CD4-positive, alpha-beta T cell (primary cell): ENCODE data around the gene CCR1. TPM values are rescaled to one million over a fixed set of nuclear protein-coding genes. Genes with fewer than 3 reads are reported as not detected.
A peak's percentile ranks its signal among the peaks of the same experiment; 100 is the strongest.

Experiments
- ATAC-seq: fragments of 200-7000 bp; cut with Tn5 transposase; one replicate; pipeline ENCODE4 v1.10.0; 2022; ENCODE audit warnings: mild to moderate bottlenecking; ENCODE audit not compliant: poor library complexity
- CTCF ChIA-PET: fragments of 350-600 bp; sonication (Branson Sonifier 250); formaldehyde crosslinking; loops from one replicate; lab custom pipeline; 2021; ENCODE audit warnings: antibody characterized with exemption, inconsistent platforms; lab: Charles Lee
- POLR2A ChIA-PET: fragments of 350-600 bp; sonication (Branson Sonifier 250); formaldehyde crosslinking; loops from one replicate; lab custom pipeline; 2021; ENCODE audit warnings: antibody characterized with exemption, inconsistent platforms; lab: Charles Lee
- DNase-seq, 14 experiments: peaks; one replicate each; pipeline ENCODE4 v3.0.0-alpha.2; 2013 to 2020; ENCODE audit warnings: mixed read lengths in 2 of 14
- H3K27ac ChIP-seq, 2 donors: one replicate each; pipeline versions ENCODE4 v1.5.1 to v1.7.0; 2013; ENCODE audit warnings: low read length in 2 of 2, low read depth in 1 of 2, mild to moderate bottlenecking in 1 of 2
- H3K27me3 ChIP-seq, 2 experiments: 1 replicate in 1 of 2; 2 replicates in 1 of 2; pipeline versions ENCODE4 v1.6.1 to v1.7.0; 2013; ENCODE audit warnings: low read length in 2 of 2, control low read depth in 1 of 2, mild to moderate bottlenecking in 1 of 2, moderate library complexity in 1 of 2; ENCODE audit not compliant: insufficient read depth in 2 of 2, control insufficient read depth in 1 of 2
- H3K36me3 ChIP-seq: one replicate; pipeline ENCODE4 v1.6.1; 2013; ENCODE audit warnings: low read length, control low read depth; ENCODE audit not compliant: insufficient read depth
- H3K4me1 ChIP-seq: one replicate; pipeline ENCODE4 v1.6.1; 2013; ENCODE audit warnings: low read length, control low read depth; ENCODE audit not compliant: insufficient read depth
- H3K4me3 ChIP-seq: one replicate; pipeline ENCODE4 v1.5.1; 2013; ENCODE audit warnings: mild to moderate bottlenecking, low read length, moderate library complexity
- H3K9me3 ChIP-seq, 2 experiments: 1 replicate in 1 of 2; 2 replicates in 1 of 2; pipeline versions ENCODE4 v1.6.1 to v1.7.0; 2013; ENCODE audit warnings: low read length in 2 of 2, mild to moderate bottlenecking in 2 of 2, control low read depth in 1 of 2, moderate library complexity in 1 of 2; ENCODE audit not compliant: control insufficient read depth in 1 of 2, insufficient read depth in 1 of 2
- H3K27ac Mint-ChIP-seq: one replicate; pipeline ENCODE4 v1.8.0; 2020; ENCODE audit warnings: mixed read lengths
- H3K27me3 Mint-ChIP-seq: one replicate; pipeline ENCODE4 v1.8.0; 2021; ENCODE audit warnings: mixed read lengths
- H3K36me3 Mint-ChIP-seq: one replicate; pipeline ENCODE4 v1.8.0; 2021; ENCODE audit warnings: low read depth, mixed read lengths
- H3K4me1 Mint-ChIP-seq: one replicate; pipeline ENCODE4 v1.8.0; 2021; ENCODE audit warnings: low read depth, mixed read lengths
- H3K4me3 Mint-ChIP-seq: one replicate; pipeline ENCODE4 v1.8.0; 2020; ENCODE audit warnings: mild to moderate bottlenecking, mixed read lengths
- H3K9me3 Mint-ChIP-seq: one replicate; pipeline ENCODE4 v1.8.0; 2020; ENCODE audit warnings: mixed read lengths
- CTCF ChIP-seq: fragments of 200-600 bp; IDR thresholded peaks from one replicate; pipeline ENCODE4 v1.8.0; 2022; ENCODE audit warnings: antibody characterized with exemption, mild to moderate bottlenecking
- intact Hi-C, 2 experiments: fragments of 100-400 bp; cut with DNase I in 1 of 2; cut with micrococcal nuclease in 1 of 2; formaldehyde crosslinking; loops; one replicate each; pipeline versions ENCODE4 v1.15.1 to v1.9.0; 2023 to 2025; cut with DNase I, micrococcal nuclease
- total RNA-seq, 174 experiments: library from RNA in 2 of 174; stranded (reverse) in 2 of 174; gene quantifications; one replicate each; pipeline ENCODE4 v1.2.3 and lab custom pipeline; 2021 to 2026

Gene CCR1
- total RNA-seq, 2 experiments from 2014 or later, result 0.34 to 0.38 TPM

GRCh38 chr3:46196261-46196957 is 11.7 kb downstream of the CCR1 start:
- Mint-ChIP-seq H3K4me3 (no peak overlapping the region), H3K27ac (no peak overlapping the region), H3K4me1 (no peaks in the 10 kb centered on the region), H3K36me3 (peaks cover 4% of the 10 kb centered on the region), H3K27me3 (peaks cover 6% of the 10 kb centered on the region), H3K9me3 (peaks cover 10% of the 10 kb centered on the region)
- no peaks in the 10 kb centered on the region for H3K4me1 ChIP-seq
- no peak overlapping the region for H3K27ac ChIP-seq
- H3K4me3 ChIP-seq, result no peak overlapping the region
- ChIA-PET CTCF (interaction anchor here (1.0 kb wide), 1 partner anchor 28 kb away, joined by 3 read pairs; no protein-coding TSS in a partner anchor), POLR2A (no interaction called here)
- no peak for TF ChIP-seq CTCF
- H3K27me3 ChIP-seq, result peaks cover 0 to 4% of the 10 kb centered on the region in 2 experiments
- intact Hi-C loops, result no loop called here
- H3K9me3 ChIP-seq, result peaks cover 0 to 20% of the 10 kb centered on the region in 2 experiments
- ATAC-seq, result no peak
- DNase-seq, result no peak
- H3K36me3 ChIP-seq, result no peaks in the 10 kb centered on the region

DNA sequence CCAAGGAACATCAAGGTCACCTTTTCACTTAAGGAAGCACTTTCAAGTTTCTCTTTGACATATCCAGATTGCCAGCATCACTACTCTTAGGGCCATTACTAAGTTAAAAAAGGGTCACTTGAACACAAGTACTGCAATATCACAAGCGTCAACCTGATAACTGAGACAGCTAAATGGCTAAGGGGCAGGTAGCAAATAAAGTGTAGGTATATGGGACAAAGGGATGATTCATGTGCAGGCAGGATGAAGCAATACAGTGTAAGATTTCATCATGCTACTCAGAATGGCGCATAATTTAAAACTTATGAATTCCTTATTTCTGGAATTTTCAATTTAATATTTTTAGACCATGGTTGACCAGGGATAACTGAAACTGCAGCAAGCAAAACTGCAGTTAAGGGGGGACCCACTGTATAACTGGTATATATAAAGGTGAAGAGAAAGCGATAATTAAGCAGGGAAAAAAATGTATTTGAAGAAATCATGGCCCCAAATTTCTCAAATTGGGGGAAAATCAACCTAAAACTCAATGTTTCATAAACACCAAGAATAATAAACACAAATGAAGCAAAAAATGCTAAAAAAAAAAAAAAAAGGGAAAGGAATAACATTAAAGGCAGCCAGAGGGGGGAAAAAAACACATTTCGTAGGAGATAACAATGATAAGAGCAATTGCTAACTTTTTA is 13.1 kb downstream of the CCR1 start:
- H3K4me1 Mint-ChIP-seq, result no peaks in the 10 kb centered on the region
- Histone ChIP-seq H3K36me3 (no peaks in the 10 kb centered on the region), H3K27me3 (peaks cover 0 to 4% of the 10 kb centered on the region in 2 experiments), H3K4me3 (no peak overlapping the region), H3K9me3 (peaks cover 0 to 20% of the 10 kb centered on the region in 2 experiments), H3K27ac (no peak overlapping the region), H3K4me1 (no peaks in the 10 kb centered on the region)
- ChIA-PET POLR2A (no interaction called here), CTCF (interaction anchor here (1.0 kb wide), 1 partner anchor 30 kb away, joined by 3 read pairs; no protein-coding TSS in a partner anchor)
- peaks cover 4% of the 10 kb centered on the region for H3K36me3 Mint-ChIP-seq
- peaks cover 10% of the 10 kb centered on the region for H3K9me3 Mint-ChIP-seq
- no peak overlapping the region for H3K27ac Mint-ChIP-seq
- no peak for DNase-seq
- ATAC-seq, result no peak
- H3K4me3 Mint-ChIP-seq, result no peak overlapping the region
- intact Hi-C loops, result no loop called here
- TF ChIP-seq CTCF, result no peak
- peaks cover 7% of the 10 kb centered on the region for H3K27me3 Mint-ChIP-seq

DNA sequence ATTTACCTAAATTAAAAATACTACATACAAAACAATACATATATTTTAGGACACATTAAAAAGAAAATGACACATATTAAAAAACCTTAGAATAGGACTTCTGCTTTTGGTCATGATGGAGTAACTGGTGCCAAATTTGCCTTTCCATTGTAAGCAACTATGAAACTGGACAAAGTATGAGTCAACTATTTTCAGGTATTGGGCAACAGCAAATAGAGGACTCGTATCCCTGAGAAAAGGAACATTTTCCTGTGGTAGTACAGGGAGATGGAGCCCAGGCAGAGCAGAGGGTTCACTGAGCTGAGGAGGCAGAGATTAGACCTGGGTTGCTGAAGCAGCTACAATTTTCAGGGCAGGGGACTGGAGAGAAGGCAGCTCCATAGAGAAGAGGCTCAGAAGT is 14.7 kb downstream of the CCR1 start:
- CTCF ChIA-PET, result no interaction called here
- Histone ChIP-seq H3K36me3 (no peaks in the 10 kb centered on the region), H3K4me1 (no peaks in the 10 kb centered on the region), H3K27ac (no peak overlapping the region), H3K4me3 (no peak overlapping the region), H3K9me3 (peaks cover 0 to 20% of the 10 kb centered on the region in 2 experiments), H3K27me3 (peaks cover 0 to 4% of the 10 kb centered on the region in 2 experiments)
- intact Hi-C loops, result no loop called here
- ATAC-seq, result no peak
- no peak for TF ChIP-seq CTCF
- POLR2A ChIA-PET, result interaction anchor here (1.0 kb wide), 1 partner anchor 15 kb away, joined by 3 read pairs; the partner anchor contains the start of gene CCR1
- DNase-seq, result peak in 2 of 14 experiments; percentile 44 to 48
- H3K4me3 Mint-ChIP-seq, result no peak overlapping the region
- peaks cover 10% of the 10 kb centered on the region for H3K9me3 Mint-ChIP-seq
- H3K4me1 Mint-ChIP-seq, result no peaks in the 10 kb centered on the region
- peaks cover 7% of the 10 kb centered on the region for H3K27me3 Mint-ChIP-seq
- H3K27ac Mint-ChIP-seq, result no peak overlapping the region
- peaks cover 4% of the 10 kb centered on the region for H3K36me3 Mint-ChIP-seq
